ENCODE measurements around the gene BAZ2A. TPM values are rescaled to one million over a fixed set of nuclear protein-coding genes. Genes with fewer than 3 reads are reported as not detected.

BAZ2A gene
- total and polyA plus RNA-seq, 8 donors: 26.7 to 59.9 (median 39.1) TPM

GRCh38 chr12:56590237-56590830, 39.8 kb downstream of the BAZ2A start:
- intact Hi-C loops (cut with DNase I): no loop called here
- no peak overlapping the region for H3K4me3 ChIP-seq

GRCh38 chr12:56589783-56590182, 40.3 kb downstream of the BAZ2A start:
- 82 to 94% methylated on average over 1 of the region's 1 CpG for WGBS, 2 donors
- FAIRE-seq: no peak
- Histone ChIP-seq H3K4me1 (no peaks in the 10 kb centered on the region), H3K27me3 (no peaks in the 10 kb centered on the region), H3K9me3 (no peaks in the 10 kb centered on the region), H3K4me3 (no peak overlapping the region), H3K27ac (no peak overlapping the region), H3K36me3 (peaks cover 0 to 16% (median 0%) of the 10 kb centered on the region in 3 donors)
- intact Hi-C loops (cut with DNase I): no loop called here
- no peak for ATAC-seq
- DNase-seq: no peak
- no peak for TF ChIP-seq CTCF (IDR thresholded peaks at IDR 0.05)

More at GRCh38 chr12:56590237-56590830, 39.8 kb downstream of the BAZ2A start:
- no peak for TF ChIP-seq CTCF (IDR thresholded peaks at IDR 0.05)
- FAIRE-seq (no peak), DNase-seq (no peak), ATAC-seq (peak in 3 of 4 donors; percentile 14 to 62 (median 47))
- no peaks in the 10 kb centered on the region for H3K4me1 ChIP-seq
- no peak overlapping the region for H3K27ac ChIP-seq
- peaks cover 0 to 16% (median 0%) of the 10 kb centered on the region in 3 donors for H3K36me3 ChIP-seq
- H3K27me3 ChIP-seq: no peaks in the 10 kb centered on the region
- H3K9me3 ChIP-seq: no peaks in the 10 kb centered on the region
- 54 to 64% methylated on average over 3 of the region's 3 CpGs for WGBS, 2 donors

GRCh38 chr12:56585098-56585497, 45.0 kb downstream of the BAZ2A start:
- WGBS, 2 donors: 82 to 84% methylated on average over 4 of the region's 4 CpGs
- ATAC-seq (no peak), DNase-seq (no peak), FAIRE-seq (no peak)
- no peak for TF ChIP-seq CTCF (IDR thresholded peaks at IDR 0.05)
- intact Hi-C loops (cut with DNase I): no loop called here
- Histone ChIP-seq H3K9me3 (no peaks in the 10 kb centered on the region), H3K27me3 (no peaks in the 10 kb centered on the region), H3K36me3 (peaks cover 0 to 16% (median 0%) of the 10 kb centered on the region in 3 donors), H3K27ac (no peak overlapping the region), H3K4me3 (no peak overlapping the region), H3K4me1 (no peaks in the 10 kb centered on the region)

GRCh38 chr12:56581418-56582145, 48.5 kb downstream of the BAZ2A start:
- WGBS, 2 donors: 77 to 83% methylated on average over 10 of the region's 10 CpGs
- ATAC-seq (no peak), DNase-seq (no peak), FAIRE-seq (no peak)
- Histone ChIP-seq H3K9me3 (no peaks in the 10 kb centered on the region), H3K27ac (no peak overlapping the region), H3K36me3 (no peaks in the 10 kb centered on the region), H3K4me3 (no peak overlapping the region), H3K4me1 (no peaks in the 10 kb centered on the region), H3K27me3 (no peaks in the 10 kb centered on the region)
- no peak for TF ChIP-seq CTCF (IDR thresholded peaks at IDR 0.05)
- intact Hi-C loops (cut with DNase I): no loop called here

Data from pancreas (tissue), 10 donors.